ENCODE data around the gene MAD1L1. TPM values are rescaled to one million over a fixed set of nuclear protein-coding genes. Genes with fewer than 3 reads are reported as not detected.

The MAD1L1 gene
- total RNA-seq, 1 experiment from 2014 or later = 38.5 TPM

DNA sequence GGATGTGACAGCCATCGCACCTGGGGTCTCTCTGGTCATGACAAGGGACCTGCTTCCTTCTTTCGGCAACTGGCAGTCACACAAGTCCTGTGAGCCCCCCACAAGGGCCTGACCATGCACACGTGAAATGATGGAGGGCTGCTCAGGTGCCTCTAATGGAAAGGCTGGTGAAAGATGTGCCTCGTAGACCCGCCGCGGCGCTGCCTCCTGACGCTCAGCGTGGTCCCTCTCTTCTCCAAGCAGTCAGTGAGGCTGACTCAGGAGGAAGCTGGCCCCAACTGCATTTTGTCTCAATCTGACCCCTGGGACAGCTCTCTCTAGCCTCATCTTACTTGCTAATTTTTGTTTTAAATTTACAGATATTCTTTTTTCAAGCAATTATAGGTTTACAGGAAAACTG is 100.9 kb downstream of the MAD1L1 start:
- Histone ChIP-seq H3K9ac (ENCODE audit: low read length) (no peak overlapping the region), H2AFZ (ENCODE audit: low read depth, low read length, poor library complexity, severe bottlenecking) (no peak overlapping the region), H3K79me2 (ENCODE audit: insufficient read depth, low read length) (no peaks in the 10 kb centered on the region), H3K4me3 (replicated peaks in 1 of 2; ENCODE audit: low read depth in 1 of 2, low read length in 2 of 2) (no peak overlapping the region), H3K4me1 (ENCODE audit: control insufficient read depth in 1 of 2, insufficient read depth in 2 of 2, low read length in 2 of 2) (peaks cover 0 to 4% of the 10 kb centered on the region in 2 experiments; a peak in 1 of 4 replicates), H3K9me3 (ENCODE audit: control insufficient read depth in 1 of 2, insufficient read depth in 1 of 2, low read depth in 1 of 2, low read length in 2 of 2) (no peaks in the 10 kb centered on the region), H3K27me3 (ENCODE audit: insufficient read depth, low read length) (no peaks in the 10 kb centered on the region), H3K9me2 (ENCODE audit: insufficient read depth) (no peaks in the 10 kb centered on the region), H4K20me1 (ENCODE audit: insufficient read depth) (no peaks in the 10 kb centered on the region), H3K27ac (ENCODE audit: low read depth, low read length) (no peak overlapping the region), H3K36me3 (ENCODE audit: control insufficient read depth in 1 of 2, insufficient read depth in 2 of 2, low read length in 2 of 2) (peaks cover 0 to 7% of the 10 kb centered on the region in 2 experiments; a peak in 2 of 4 replicates), H3K4me2 (ENCODE audit: low read length) (no peak overlapping the region)
- RAD21 ChIA-PET (ENCODE audit: low non-redundant PET in 1 of 2, low total read pairs in 2 of 2, uncharacterized antibody in 2 of 2, unreplicated experiment in 2 of 2) = no interaction called here
- no peak for ATAC-seq
- no TSS peak for BruUV-seq (replicated peaks)
- DNase-seq (ENCODE audit: low read depth, low spot score) = no peak
- intact Hi-C loops (cut with micrococcal nuclease) = no loop called here
- CTCF ChIA-PET = no interaction called here
- POLR2A ChIA-PET = no interaction called here
- no peak for TF ChIP-seq ZFX (IDR thresholded peaks at IDR 0.05)
- TF ChIP-seq ELF1 (IDR thresholded peaks at IDR 0.05; ENCODE audit: borderline replicate concordance, low read depth) = no peak
- TF ChIP-seq, protein P1, sequence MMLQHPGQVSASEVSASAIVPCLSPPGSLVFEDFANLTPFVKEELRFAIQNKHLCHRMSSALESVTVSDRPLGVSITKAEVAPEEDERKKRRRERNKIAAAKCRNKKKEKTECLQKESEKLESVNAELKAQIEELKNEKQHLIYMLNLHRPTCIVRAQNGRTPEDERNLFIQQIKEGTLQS (IDR thresholded peaks at IDR 0.05) = no peak
- TF ChIP-seq TCF7L2 (IDR thresholded peaks at IDR 0.05; ENCODE audit: borderline replicate concordance, extremely low read depth, insufficient read depth, insufficient read length) = no peak
- TF ChIP-seq, protein P2, sequence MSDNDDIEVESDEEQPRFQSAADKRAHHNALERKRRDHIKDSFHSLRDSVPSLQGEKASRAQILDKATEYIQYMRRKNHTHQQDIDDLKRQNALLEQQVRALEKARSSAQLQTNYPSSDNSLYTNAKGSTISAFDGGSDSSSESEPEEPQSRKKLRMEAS (IDR thresholded peaks at IDR 0.05) = no peak

DNA sequence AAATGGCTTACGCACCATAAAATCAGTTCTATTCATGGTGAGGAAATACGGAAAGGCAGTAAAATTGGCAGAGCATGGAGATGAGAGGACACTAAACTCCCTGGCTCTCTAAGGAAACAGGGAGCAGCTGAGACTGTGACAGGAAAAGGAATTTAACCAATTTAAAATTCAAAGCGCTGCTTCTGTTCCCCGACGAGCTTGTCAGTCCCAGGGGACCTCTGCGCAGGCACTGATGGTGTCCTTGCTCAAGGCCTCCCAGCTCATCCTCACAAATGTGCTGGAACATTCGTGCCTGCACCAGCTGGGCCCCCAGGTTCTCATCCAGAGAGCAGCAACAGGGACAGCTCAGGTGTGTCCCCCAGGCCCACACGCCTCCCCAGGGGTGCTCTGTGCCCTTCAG is 101.4 kb downstream of the MAD1L1 start:
- ChIA-PET CTCF (no interaction called here), POLR2A (no interaction called here), RAD21 (ENCODE audit: low non-redundant PET in 1 of 2, low total read pairs in 2 of 2, uncharacterized antibody in 2 of 2, unreplicated experiment in 2 of 2) (no interaction called here)
- Histone ChIP-seq H3K36me3 (ENCODE audit: control insufficient read depth in 1 of 2, insufficient read depth in 2 of 2, low read length in 2 of 2) (peaks cover 0 to 3% of the 10 kb centered on the region in 2 experiments; a peak in 2 of 4 replicates), H3K9me3 (ENCODE audit: control insufficient read depth in 1 of 2, insufficient read depth in 1 of 2, low read depth in 1 of 2, low read length in 2 of 2) (no peaks in the 10 kb centered on the region), H3K9ac (ENCODE audit: low read length) (no peak overlapping the region), H3K4me1 (ENCODE audit: control insufficient read depth in 1 of 2, insufficient read depth in 2 of 2, low read length in 2 of 2) (peaks cover 0 to 4% of the 10 kb centered on the region in 2 experiments; a peak in 1 of 4 replicates), H3K27ac (ENCODE audit: low read depth, low read length) (no peak overlapping the region), H3K4me3 (replicated peaks in 1 of 2; ENCODE audit: low read depth in 1 of 2, low read length in 2 of 2) (no peak overlapping the region), H3K27me3 (ENCODE audit: insufficient read depth, low read length) (no peaks in the 10 kb centered on the region), H4K20me1 (ENCODE audit: insufficient read depth) (no peaks in the 10 kb centered on the region), H3K4me2 (ENCODE audit: low read length) (no peak overlapping the region), H3K79me2 (ENCODE audit: insufficient read depth, low read length) (no peaks in the 10 kb centered on the region), H3K9me2 (ENCODE audit: insufficient read depth) (no peaks in the 10 kb centered on the region), H2AFZ (ENCODE audit: low read depth, low read length, poor library complexity, severe bottlenecking) (no peak overlapping the region)
- ATAC-seq (no peak), DNase-seq (ENCODE audit: low read depth, low spot score) (no peak)
- TF ChIP-seq ZFX (IDR thresholded peaks at IDR 0.05) (no peak), SIN3A (IDR thresholded peaks at IDR 0.05; ENCODE audit: low read depth) (no peak), EZH2 (IDR thresholded peaks at IDR 0.05) (no peak), POLR2A (IDR thresholded peaks at IDR 0.05; ENCODE audit: borderline replicate concordance, extremely low read depth, insufficient read depth, insufficient read length) (no peak), FOSL1 (IDR thresholded peaks at IDR 0.05; ENCODE audit: low read depth) (no peak)
- TF ChIP-seq, protein P3, sequence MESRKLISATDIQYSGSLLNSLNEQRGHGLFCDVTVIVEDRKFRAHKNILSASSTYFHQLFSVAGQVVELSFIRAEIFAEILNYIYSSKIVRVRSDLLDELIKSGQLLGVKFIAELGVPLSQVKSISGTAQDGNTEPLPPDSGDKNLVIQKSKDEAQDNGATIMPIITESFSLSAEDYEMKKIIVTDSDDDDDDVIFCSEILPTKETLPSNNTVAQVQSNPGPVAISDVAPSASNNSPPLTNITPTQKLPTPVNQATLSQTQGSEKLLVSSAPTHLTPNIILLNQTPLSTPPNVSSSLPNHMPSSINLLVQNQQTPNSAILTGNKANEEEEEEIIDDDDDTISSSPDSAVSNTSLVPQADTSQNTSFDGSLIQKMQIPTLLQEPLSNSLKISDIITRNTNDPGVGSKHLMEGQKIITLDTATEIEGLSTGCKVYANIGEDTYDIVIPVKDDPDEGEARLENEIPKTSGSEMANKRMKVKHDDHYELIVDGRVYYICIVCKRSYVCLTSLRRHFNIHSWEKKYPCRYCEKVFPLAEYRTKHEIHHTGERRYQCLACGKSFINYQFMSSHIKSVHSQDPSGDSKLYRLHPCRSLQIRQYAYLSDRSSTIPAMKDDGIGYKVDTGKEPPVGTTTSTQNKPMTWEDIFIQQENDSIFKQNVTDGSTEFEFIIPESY (IDR thresholded peaks at IDR 0.05; ENCODE audit: extremely low read depth, insufficient replicate concordance, low read length) = no peak
- no TSS peak for BruUV-seq (replicated peaks)
- intact Hi-C loops (cut with micrococcal nuclease) = no loop called here
